ENCODE data around the gene CFAP65. TPM values are rescaled to one million over a fixed set of nuclear protein-coding genes. Genes with fewer than 3 reads are reported as not detected.

CFAP65 gene
- total RNA-seq, 1 donor from 2014 or later: 7.6 TPM

- H3K4me1 ChIP-seq: peaks cover 16% of the 10 kb centered on the region
These were observed 46.0 kb upstream of the CFAP65 start for GRCh38 chr2:219087361-219087760.

GRCh38 chr2:219086196-219086595, 44.9 kb upstream of the CFAP65 start:
- intact Hi-C loops (cut with DNase I): no loop called here
- peak in 1 of 2 donors; percentile 51 for ATAC-seq

More at GRCh38 chr2:219087361-219087760, 46.0 kb upstream of the CFAP65 start:
- no peak overlapping the region for H3K27ac ChIP-seq
- DNase-seq (no peak), ATAC-seq (no peak)
- no peak overlapping the region for H3K4me3 ChIP-seq
- H3K9me3 ChIP-seq: no peaks in the 10 kb centered on the region
- H3K27me3 ChIP-seq (ENCODE audit: low read depth): no peaks in the 10 kb centered on the region
- intact Hi-C loops (cut with DNase I): no loop called here
- no peak for TF ChIP-seq CTCF (IDR thresholded peaks at IDR 0.05)
- H3K36me3 ChIP-seq: no peaks in the 10 kb centered on the region

GRCh38 chr2:219084791-219085190, 43.5 kb upstream of the CFAP65 start:
- DNase-seq: no peak
- no peak for TF ChIP-seq CTCF (IDR thresholded peaks at IDR 0.05)
- Histone ChIP-seq H3K9me3 (no peaks in the 10 kb centered on the region), H3K36me3 (no peaks in the 10 kb centered on the region), H3K4me1 (peaks cover 23% of the 10 kb centered on the region), H3K4me3 (no peak overlapping the region), H3K27me3 (ENCODE audit: low read depth) (no peaks in the 10 kb centered on the region), H3K27ac (no peak overlapping the region)
- intact Hi-C loops (cut with DNase I): no loop called here
- no peak for ATAC-seq

More at GRCh38 chr2:219086196-219086595, 44.9 kb upstream of the CFAP65 start:
- Histone ChIP-seq H3K27me3 (ENCODE audit: low read depth) (no peaks in the 10 kb centered on the region), H3K36me3 (no peaks in the 10 kb centered on the region), H3K4me3 (no peak overlapping the region), H3K4me1 (peaks cover 23% of the 10 kb centered on the region), H3K27ac (no peak overlapping the region), H3K9me3 (no peaks in the 10 kb centered on the region)
- no peak for DNase-seq
- TF ChIP-seq CTCF (IDR thresholded peaks at IDR 0.05): no peak

GRCh38 chr2:219082332-219082958, 41.1 kb upstream of the CFAP65 start:
- H3K4me3 ChIP-seq: no peak overlapping the region
- peaks cover 5% of the 10 kb centered on the region for H3K36me3 ChIP-seq
- no peaks in the 10 kb centered on the region for H3K27me3 ChIP-seq (ENCODE audit: low read depth)
- intact Hi-C loops (cut with DNase I): no loop called here
- ATAC-seq (no peak), DNase-seq (peak; percentile 49)
- no peaks in the 10 kb centered on the region for H3K9me3 ChIP-seq
- peak overlapping the region; percentile 37 for H3K27ac ChIP-seq
- no peak for TF ChIP-seq CTCF (IDR thresholded peaks at IDR 0.05)
- peaks cover 23% of the 10 kb centered on the region for H3K4me1 ChIP-seq

GRCh38 chr2:219081701-219082331, 40.5 kb upstream of the CFAP65 start:
- Histone ChIP-seq H3K27me3 (ENCODE audit: low read depth) (no peaks in the 10 kb centered on the region), H3K9me3 (no peaks in the 10 kb centered on the region), H3K4me1 (peaks cover 17% of the 10 kb centered on the region), H3K27ac (no peak overlapping the region), H3K36me3 (peaks cover 12% of the 10 kb centered on the region), H3K4me3 (no peak overlapping the region)
- intact Hi-C loops (cut with DNase I): no loop called here
- TF ChIP-seq CTCF (IDR thresholded peaks at IDR 0.05): no peak
- no peak for DNase-seq
- no peak for ATAC-seq

All from lower lobe of right lung (tissue), 2 donors.